KOPT-K1 (cell line): Measurements from ENCODE around the gene BEAN1.
"Not testable (repeated sequence)": the region's sequence is repeated elsewhere in the genome, so short reads cannot be mapped to it uniquely, and the experiment has no call there.

Source experiments
- H3K27ac ChIP-seq: fragments of 200-600 bp; sonication (generic); 2 replicates; pipeline ENCODE4 v1.5.1; 2016; ENCODE audit warnings: antibody characterized with exemption, mild to moderate bottlenecking, low read depth, low read length; ENCODE audit not compliant: poor library complexity, severe bottlenecking
- H3K36me3 ChIP-seq: fragments of 200-600 bp; sonication (generic); 2 replicates; pipeline ENCODE4 v1.5.1; 2017; ENCODE audit warnings: antibody characterized with exemption, mild to moderate bottlenecking, low read length, moderate library complexity; ENCODE audit not compliant: insufficient read depth
- H3K9me3 ChIP-seq: fragments of 200-600 bp; sonication (generic); 2 replicates; pipeline ENCODE4 v1.5.1; 2017; ENCODE audit warnings: antibody characterized with exemption, low read length, mild to moderate bottlenecking; ENCODE audit not compliant: insufficient read depth, poor library complexity, severe bottlenecking

The BEAN1 gene

DNA sequence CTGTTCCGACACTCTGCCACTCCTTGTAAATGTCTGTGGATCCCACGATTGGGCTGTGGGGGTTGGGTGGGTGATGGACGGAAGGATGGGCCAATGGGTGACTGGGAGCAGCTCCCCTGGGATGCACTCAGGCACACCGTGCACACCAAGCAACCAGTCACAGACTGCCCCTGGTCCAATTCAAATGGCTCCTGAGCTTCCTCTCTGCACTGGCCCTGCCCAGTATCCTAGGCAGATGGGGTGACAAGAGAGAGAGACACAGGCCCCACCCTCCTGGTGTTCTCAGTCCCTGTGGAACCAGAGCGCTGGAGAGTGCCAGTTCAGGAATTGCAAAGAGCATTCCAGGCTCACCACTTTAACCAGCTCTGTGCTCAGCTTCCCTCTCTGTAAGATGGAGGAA is 32.8 kb downstream of the BEAN1 start:
- no peaks in the 10 kb centered on the region for H3K9me3 ChIP-seq
- no peak overlapping the region for H3K27ac ChIP-seq
- H3K36me3 ChIP-seq, result no peaks in the 10 kb centered on the region

DNA sequence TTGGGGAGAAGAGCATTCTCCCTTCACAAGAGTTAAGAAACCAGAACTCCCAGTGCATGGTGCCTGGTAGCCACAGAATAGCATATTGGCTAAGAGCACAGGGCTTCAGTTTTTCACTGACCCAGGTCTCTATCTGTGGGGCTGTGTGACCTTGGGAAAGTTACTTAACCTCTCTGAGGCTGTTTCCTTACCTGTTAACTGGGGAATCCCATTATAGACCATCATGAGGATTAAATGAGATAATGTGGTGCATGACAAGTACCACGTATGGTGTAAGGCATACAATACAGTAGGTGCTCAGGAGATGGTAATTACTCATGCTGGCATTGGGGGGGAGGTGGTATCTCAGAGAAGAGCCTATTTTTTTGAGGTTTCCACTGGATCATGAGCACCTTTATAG is 33.6 kb downstream of the BEAN1 start:
- Histone ChIP-seq H3K36me3 (no peaks in the 10 kb centered on the region), H3K9me3 (no peaks in the 10 kb centered on the region), H3K27ac (no peak overlapping the region)

DNA sequence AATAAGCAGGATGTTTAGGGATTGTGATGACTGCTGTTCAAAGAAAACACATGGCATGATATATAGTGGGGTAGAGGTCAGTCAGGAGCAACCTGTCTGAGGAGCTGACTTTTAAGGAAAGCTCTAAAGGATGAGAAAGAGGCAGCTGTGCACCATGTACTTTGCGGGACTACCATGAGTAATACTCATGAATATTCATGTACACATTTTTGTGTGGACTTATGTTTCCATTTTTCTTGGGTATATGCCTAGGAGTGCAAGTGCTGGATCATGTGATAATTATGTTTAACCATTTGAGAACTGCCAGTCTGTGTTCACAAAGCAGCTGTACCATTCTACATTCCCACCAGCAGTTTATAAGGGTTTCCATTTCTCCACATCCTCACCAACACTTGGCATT is 35.8 kb downstream of the BEAN1 start:
- no peaks in the 10 kb centered on the region for H3K9me3 ChIP-seq

DNA sequence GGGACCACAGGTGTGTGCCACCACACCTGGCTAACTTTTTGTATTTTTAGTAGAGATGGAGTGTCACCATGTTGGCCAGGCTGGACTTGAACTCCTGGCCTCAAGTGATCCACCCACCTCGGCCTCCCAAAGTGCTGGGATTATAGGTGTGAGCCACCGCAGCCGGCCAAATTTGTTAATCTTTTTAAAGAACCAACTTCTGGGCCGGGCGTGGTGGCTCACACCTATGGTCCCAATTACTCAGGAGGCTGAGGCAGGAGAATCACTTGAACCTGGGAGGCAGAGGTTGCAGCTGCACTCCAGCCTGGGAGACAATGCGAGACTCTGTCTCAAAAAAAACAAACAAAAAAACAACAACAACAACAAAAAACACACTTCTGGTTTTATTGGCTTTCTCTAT is 38.9 kb downstream of the BEAN1 start:
- H3K27ac ChIP-seq, result not testable (repeated sequence)

More for the DNA sequence above, 35.8 kb downstream of the BEAN1 start:
- Histone ChIP-seq H3K27ac (no peak overlapping the region), H3K36me3 (no peaks in the 10 kb centered on the region)

DNA sequence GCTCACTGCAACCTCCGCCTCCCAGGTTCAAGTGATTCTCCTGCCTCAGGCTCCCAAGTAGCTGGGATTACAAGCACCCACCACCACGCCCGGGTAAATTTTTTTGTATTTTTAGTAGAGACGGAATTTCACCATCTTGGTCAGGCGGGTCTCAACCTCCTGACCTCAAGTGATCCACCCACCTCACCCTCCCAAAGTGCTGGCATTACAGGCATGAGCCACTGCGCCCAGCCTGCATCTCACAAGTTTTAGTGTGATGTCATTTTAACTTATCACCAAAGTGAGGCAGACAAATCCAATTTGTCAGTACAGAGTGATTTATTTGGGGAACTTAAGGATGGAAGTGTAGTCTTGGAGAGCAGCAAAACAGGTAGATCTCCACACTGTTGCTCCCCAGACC is 39.5 kb downstream of the BEAN1 start:
- H3K27ac ChIP-seq, H3K9me3 ChIP-seq, H3K36me3 ChIP-seq: not testable (repeated sequence)

More for the DNA sequence above, 38.9 kb downstream of the BEAN1 start:
- H3K36me3 ChIP-seq, H3K9me3 ChIP-seq: not testable (repeated sequence)

DNA sequence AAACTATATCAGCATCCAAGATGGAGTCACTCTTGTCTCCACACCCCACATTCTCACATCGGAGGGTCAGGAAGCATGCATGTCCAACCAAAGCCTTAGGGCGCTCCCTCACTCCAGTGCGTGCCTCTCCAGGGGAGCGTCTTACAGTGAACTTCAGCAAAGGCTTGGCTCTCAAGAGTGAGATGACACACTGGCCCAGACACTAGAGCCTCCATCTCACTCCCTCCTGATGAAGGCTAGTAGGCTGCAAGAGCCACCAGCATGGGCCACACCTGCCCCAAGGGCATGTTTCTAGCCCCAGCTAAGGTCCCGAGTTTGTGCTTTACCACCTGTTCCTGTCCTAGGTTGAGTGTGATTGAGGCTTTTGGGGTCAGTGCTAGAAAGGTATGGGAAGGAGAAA is 40.5 kb downstream of the BEAN1 start:
- H3K36me3 ChIP-seq, result no peaks in the 10 kb centered on the region
- no peaks in the 10 kb centered on the region for H3K9me3 ChIP-seq
- H3K27ac ChIP-seq, result no peak overlapping the region

DNA sequence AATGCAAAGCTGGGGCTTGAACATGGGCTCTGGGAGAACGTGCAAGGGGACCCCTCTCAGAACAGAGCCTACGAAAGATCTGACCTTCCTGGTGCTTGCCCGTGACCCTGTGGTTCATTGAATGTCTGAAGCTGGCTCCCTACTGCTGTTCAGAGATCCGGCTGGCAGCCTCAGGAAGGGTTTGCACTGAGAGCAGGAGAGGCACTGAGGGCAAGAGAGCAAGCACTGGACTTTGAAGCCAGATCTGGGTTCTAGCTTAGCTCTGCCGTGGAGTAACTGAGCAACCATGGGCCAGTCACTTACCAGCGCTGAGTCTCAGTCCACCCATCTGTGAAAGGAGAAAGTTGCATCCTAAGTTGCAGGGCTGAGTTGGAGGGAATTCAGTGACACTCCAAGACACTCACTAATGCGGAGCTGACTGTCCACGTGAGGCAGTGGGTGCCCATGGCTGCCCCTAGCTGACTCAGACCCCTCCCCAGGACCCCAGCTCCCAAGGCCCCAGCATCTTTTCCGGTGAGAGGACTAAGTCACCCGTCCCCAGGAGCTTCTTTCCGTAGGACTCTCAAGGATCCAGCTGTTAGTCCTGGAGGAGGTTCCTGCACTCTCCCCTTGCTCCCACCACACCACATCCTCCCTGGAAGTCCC is 41.3 kb downstream of the BEAN1 start:
- Histone ChIP-seq H3K27ac (no peak overlapping the region), H3K9me3 (no peaks in the 10 kb centered on the region), H3K36me3 (no peaks in the 10 kb centered on the region)

DNA sequence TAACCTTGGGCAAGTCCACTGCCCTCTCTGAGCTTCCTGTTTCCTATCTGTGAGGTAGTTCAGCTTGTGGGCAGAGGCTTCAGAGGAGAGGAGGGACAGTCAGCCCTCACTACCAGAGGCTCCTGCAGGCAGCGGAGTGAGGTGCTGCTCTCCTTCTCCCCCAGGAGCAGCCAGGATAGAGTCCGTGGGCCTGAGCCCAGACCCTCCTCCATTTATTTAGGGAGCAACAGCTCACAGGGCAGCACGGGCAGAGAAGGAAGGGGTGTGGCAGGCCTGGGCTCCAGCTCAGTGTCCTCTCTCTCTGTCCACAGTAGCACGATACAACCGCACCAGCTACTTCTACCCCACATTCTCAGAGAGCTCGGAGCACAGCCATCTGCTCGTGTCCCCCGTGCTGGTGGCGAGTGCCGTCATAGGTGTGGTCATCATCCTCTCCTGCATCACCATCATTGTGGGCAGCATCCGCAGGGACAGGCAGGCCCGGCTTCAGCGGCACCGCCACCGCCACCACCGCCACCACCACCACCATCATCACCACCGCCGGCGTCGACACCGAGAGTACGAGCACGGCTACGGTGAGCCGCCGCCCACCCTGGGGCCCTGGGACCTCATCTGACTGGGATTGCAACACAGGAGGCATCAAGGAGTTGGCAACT is 42.3 kb downstream of the BEAN1 start:
- no peak overlapping the region for H3K27ac ChIP-seq
- H3K36me3 ChIP-seq, result no peaks in the 10 kb centered on the region
- no peaks in the 10 kb centered on the region for H3K9me3 ChIP-seq

DNA sequence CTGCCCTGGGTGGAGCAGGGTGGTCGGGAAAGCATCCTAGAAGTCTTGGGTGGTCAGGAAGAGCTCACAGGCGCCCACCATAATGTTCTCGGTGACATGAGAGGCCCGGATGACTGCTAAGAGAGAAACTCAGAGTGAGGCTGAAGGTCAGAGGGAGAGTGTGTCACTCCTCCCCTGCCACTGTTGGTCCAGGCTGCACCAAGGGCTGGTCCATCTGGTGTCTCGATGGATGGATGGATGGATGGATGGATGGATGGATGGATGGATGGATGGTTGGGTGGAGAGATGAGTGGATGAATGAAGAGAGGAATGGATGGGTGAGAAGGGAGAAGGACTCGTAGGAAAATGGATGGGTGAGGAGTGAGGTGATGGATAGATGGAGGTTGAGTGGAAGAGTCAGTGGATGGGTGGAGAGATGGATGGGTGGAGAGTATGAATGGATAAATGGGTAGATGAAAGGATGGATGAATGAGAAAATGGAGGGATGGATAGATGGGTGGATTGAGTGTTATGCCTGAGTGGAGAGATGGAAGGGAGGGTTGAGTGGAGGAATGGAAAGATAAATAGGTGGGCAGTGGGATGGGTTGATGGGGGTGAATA is 43.0 kb downstream of the BEAN1 start:
- no peak overlapping the region for H3K27ac ChIP-seq
- H3K9me3 ChIP-seq, result no peaks in the 10 kb centered on the region
- no peaks in the 10 kb centered on the region for H3K36me3 ChIP-seq

DNA sequence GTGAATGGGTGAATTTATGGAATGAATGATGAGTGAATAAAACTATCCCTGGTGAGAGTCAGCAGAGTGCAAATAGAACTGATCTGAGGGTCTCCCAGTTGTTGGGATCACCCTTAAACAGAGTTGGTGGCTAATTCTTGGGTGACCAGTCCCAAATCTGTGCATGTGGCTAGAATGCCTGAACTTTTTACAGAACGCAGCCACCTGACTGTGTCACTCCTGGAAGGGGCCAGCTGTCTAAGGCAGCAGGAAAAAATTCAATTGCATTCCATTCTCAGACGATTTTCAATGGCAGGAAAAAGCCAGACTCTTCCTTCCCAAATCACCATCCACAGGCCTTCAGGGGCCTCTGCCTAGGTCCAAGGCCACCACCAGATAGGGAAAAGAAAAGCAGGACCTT is 43.5 kb downstream of the BEAN1 start:
- no peaks in the 10 kb centered on the region for H3K9me3 ChIP-seq
- H3K27ac ChIP-seq, result no peak overlapping the region
- no peaks in the 10 kb centered on the region for H3K36me3 ChIP-seq

DNA sequence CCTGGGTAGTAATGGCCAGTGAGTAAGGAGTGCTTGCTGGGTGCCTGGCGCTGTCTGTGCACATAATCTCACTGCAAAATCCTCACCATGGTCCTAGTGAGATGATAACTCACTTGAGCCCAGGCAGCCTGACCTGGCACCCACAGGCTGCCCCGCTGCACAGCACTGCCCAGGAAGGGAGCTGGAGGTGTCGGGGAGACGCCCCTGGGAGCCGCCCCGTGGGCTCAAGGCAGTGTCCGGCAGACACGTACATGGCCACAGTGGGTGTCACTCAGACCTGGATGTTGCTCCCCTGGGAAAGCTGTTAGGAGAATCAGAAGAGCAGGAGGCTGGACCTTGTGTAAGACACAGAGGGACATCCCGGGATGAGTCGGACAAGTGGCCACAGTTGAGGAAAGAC is 44.2 kb downstream of the BEAN1 start:
- Histone ChIP-seq H3K27ac (no peak overlapping the region), H3K36me3 (no peaks in the 10 kb centered on the region), H3K9me3 (no peaks in the 10 kb centered on the region)

DNA sequence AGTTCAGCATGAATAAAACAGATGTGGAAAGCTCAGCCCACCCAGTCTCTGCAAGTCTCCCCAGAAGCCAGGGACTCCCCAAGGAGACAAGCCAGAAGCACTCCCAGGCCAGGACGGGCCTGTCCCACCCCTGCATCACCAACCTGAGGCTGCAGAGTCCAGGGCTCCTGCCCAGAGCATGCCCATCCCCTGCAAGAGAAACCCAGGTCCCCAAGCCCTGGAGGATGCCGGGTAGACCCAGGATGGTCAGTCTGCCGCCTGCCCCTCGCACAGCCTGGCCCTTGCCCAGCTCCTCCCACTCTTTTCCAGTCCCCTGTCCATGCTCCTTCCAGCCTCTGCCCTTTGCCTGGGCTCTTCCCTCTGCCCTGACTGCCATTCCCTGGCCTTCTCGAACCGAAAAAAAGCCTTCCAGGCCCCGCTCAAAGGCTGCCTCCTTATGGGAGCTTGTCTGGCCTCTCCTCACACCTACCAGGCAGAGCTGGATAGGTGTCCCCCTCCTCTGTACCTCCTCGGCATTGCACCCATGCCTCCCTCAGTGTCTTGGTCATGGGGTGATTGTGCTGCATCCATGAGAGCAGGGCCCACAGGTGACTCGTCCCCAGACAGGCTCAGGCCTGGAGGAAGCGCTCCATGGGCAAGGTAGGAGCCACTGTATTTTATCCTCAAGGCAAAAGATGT is 44.8 kb downstream of the BEAN1 start:
- Histone ChIP-seq H3K36me3 (no peaks in the 10 kb centered on the region), H3K9me3 (no peaks in the 10 kb centered on the region), H3K27ac (no peak overlapping the region)

DNA sequence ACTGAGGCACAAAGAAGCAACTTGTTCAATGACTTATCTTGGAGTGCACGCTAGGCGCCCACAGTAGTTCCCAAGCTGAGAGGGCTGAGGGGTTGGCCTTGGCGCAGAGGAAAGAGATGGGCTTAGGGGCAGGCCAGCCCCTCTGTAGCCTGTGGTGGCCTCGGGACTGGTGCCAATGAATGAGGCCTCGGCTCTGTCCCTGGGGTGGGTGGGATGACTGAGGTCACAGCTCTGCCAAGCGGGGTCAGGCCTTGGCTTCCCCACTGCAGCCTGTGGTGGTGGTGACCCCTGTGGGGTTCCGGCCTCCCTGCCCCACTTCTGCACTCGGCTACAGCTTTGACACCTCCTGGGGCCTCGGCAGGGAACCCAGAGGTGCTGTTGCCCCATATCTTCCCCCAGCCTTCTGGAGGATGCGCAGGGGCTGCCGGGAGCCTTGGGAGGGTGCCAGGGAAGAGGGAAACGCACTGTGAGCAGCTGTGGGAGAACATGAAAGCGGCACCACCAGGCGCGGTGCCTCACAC is 46.0 kb downstream of the BEAN1 start:
- no peak overlapping the region for H3K27ac ChIP-seq
- H3K9me3 ChIP-seq, result no peaks in the 10 kb centered on the region
- no peaks in the 10 kb centered on the region for H3K36me3 ChIP-seq

DNA sequence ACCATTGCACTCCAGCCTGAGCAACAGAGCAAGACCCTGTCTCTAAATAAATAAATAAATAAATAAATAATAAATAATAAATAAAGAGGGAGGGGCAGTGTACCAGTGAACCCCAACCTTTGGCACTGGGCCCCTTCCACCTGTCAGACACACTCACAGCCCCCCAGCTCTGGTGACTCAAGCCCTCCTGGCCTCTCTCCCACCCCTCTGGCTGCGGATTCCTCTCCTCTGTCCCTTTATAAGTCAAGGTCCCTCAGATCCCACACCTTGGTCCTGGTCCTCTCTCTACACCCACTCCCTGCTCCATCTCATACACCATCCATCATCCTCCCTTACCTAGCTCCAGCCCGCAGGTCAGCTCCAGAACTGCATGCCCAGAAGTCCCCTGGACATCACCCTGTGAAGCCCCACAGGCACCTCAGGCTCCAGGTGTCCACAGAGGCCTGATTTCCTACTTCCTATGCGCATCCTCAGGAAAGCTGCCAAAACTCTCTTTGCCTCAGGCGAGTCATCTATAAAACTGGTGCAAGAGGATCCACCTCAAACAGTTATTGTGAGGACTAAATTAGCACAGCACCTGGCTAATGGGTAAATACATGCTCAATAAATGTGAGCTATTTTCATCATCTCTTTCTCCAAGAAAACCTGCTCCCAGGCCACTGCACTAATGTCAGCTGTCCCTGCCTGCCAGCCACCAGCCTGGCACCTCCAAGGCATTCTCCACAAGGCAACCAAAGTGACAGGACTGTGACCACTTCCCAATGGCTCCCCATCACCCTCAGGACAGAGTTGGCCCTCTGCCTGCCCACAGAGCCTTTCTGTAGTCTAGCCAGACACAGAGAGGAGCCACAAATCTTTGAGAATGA is 46.8 kb downstream of the BEAN1 start:
- H3K27ac ChIP-seq, result no peak overlapping the region
- no peaks in the 10 kb centered on the region for H3K36me3 ChIP-seq
- H3K9me3 ChIP-seq, result no peaks in the 10 kb centered on the region
